H1 (cell line): ENCODE results near the gene PRPF40B. TPM values are rescaled to one million over a fixed set of nuclear protein-coding genes. Genes with fewer than 3 reads are reported as not detected.

ENCODE experiments used
- EP300 ChIP-seq, 2 experiments: IDR thresholded peaks; 1 replicate in 1 of 2; 2 replicates in 1 of 2; pipeline ENCODE4 v1.6.1; 2011 to 2012; ENCODE audit warnings: low read depth in 2 of 2, low read length in 2 of 2, mild to moderate bottlenecking in 2 of 2, borderline replicate concordance in 1 of 2, inconsistent platforms in 1 of 2, moderate library complexity in 1 of 2
- JUND ChIP-seq: IDR thresholded peaks from 2 replicates; pipeline ENCODE4 v1.6.1; 2011; ENCODE audit warnings: mild to moderate bottlenecking, improper control_type of control experiment, low read length
- PHF8 ChIP-seq: fragments of 200-600 bp; sonication (generic); conservative IDR thresholded peaks from 2 replicates; pipeline ENCODE4 v1.7.1; 2012; ENCODE audit warnings: low read depth, mild to moderate bottlenecking, inconsistent platforms, low read length, moderate library complexity
- YY1 ChIP-seq: IDR thresholded peaks from 2 replicates; pipeline ENCODE4 v1.6.1; 2011; ENCODE audit warnings: low read depth, mild to moderate bottlenecking, low read length
- polyA plus RNA-seq, 7 experiments: library from polyadenylated mRNA; depleted of rRNA in 3 of 7; stranded (reverse) in 5 of 7; unstranded in 2 of 7; fragments of >200 nt in 5 of 7; fragments of 200-250 nt in 2 of 7; gene quantifications; 1 replicate in 5 of 7; 2 replicates in 1 of 7; 4 replicates in 1 of 7; pipeline versions ENCODE4 v1.2.1 to v1.2.3, GENCODE V29; 2011 to 2013; ENCODE audit warnings: missing spikeins in 2 of 7, mixed read lengths in 2 of 7
- total RNA-seq: library from RNA; stranded (reverse); fragmentation: NEBNext Ultra II Directional; extraction: Animal tissue kit (Norgen Biotek cat#: 25700); gene quantifications from 2 replicates; pipeline ENCODE4 v1.2.1, GENCODE V29; 2021

The PRPF40B gene
- total and polyA plus RNA-seq, 2 of the 8 experiments (the other 6 are each of a cell fraction or from before 2014, with no cell fraction given): 14.4 to 24.4 TPM

DNA sequence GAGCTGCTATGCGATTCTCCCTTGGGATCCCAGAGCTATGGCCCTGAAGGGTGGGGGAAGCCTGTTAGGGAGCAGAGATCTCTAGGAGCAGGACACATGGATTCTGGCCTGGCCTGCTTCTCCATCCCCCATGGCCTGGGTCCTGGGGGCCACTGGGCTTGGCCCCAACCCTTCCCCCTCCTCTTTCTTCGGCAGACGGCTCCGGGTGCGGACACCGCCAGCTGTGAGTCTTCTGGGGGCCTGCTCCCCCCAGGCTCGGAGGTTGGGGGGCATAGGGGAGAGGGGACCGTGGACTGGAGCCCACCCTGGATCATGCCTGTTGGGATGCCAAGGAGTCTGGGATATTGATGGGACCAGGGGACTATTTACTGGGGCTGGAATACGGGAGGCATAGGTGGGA, 9.0 kb downstream of the PRPF40B start (continued):
- TF ChIP-seq YY1 (no peak), JUND (no peak), EP300 (IDR thresholded peaks at IDR 0.05; ENCODE audit: borderline replicate concordance in 1 of 2, low read depth in 2 of 2, low read length in 2 of 2) (no peak), PHF8 (no peak)
